Measurements from ENCODE around the gene KCNN1.

- no peak for TF ChIP-seq NKRF (IDR thresholded peaks at IDR 0.05; ENCODE audit: borderline replicate concordance)
- TF ChIP-seq CTCF (IDR thresholded peaks at IDR 0.05 in 2 of 3, conservative IDR thresholded peaks at IDR 0.05 in 1 of 3; ENCODE audit: insufficient read depth in 2 of 3, low read depth in 1 of 3, low read length in 3 of 3) = no peak
- TF ChIP-seq ZNF695 (CRISPR knock-in tag; IDR thresholded peaks at IDR 0.05) = no peak
- no peak for TF ChIP-seq RBBP5 (IDR thresholded peaks at IDR 0.05; ENCODE audit: borderline replicate concordance, insufficient read depth, low read length, poor library complexity, severe bottlenecking)
- TF ChIP-seq FOS (IDR thresholded peaks at IDR 0.05; ENCODE audit: extremely low read depth, insufficient read length) = no peak
- no peak for TF ChIP-seq XRCC5 (IDR thresholded peaks at IDR 0.05; ENCODE audit: low read depth, low read length)
- no peak for TF ChIP-seq POLR2A (conservative IDR thresholded peaks at IDR 0.05)
- no peak for TF ChIP-seq ELK1 (CRISPR knock-in tag; IDR thresholded peaks at IDR 0.05)
- no peak for TF ChIP-seq EP300 (IDR thresholded peaks at IDR 0.05; ENCODE audit: low read length)
- peak; percentile 58 to 91 (median 86) for TF ChIP-seq YY1 (IDR thresholded peaks at IDR 0.05; ENCODE audit: borderline replicate concordance in 1 of 3, control insufficient read depth in 1 of 3, extremely low read depth in 1 of 3, insufficient read depth in 3 of 3, insufficient read length in 1 of 3, insufficient replicate concordance in 2 of 3, low read depth in 1 of 3, low read length in 2 of 3)
Observed at GRCh38 chr19:17943274-17944221, 23.4 kb upstream of the KCNN1 start.

All from K562 (cell line).